ENCODE measurements around the gene DHCR24.

DHCR24 gene

DNA sequence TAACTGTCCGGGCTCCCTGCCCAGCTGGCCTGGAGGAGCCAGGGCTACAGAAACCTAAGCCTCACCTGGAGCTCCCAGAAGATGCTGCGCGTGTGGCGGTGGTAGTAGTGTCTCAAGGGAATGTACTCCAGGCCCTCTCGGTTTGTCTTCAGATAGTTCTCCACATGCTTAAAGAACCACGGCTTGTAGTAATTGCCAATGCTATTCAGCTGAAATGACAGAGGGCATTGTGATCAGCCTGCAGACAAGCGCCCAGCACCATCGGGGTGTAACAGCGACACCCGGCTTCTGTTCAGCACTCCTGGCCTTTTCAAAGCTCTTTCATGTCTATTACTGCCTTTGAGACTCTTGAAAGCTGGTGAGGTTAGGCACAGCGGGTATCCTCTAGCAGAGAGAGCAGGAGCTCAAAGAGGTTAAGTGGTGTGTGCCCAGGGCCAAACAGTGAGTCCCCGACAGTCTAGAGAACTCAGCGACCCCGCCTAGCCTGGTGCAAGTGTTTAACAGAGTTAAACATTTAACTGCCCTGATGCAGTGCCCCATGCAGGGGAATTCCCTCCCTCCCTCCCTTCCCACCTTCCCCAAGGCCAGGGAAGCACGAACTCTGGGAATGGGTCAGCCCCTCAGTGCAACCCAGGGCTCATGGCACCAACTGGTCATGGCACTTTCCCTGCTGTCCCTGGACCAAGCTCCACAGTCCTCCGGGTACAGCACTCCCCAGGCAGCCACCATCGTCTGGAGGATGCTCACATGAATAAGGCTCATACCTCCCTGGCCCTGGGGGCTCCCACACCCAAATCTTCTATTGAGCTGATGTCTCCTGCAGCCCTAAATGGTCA lies 21.5 kb downstream of the DHCR24 start:
- in situ Hi-C loops (cut with MboI; ENCODE audit: low sequenced_read_pairs): no loop called here

DNA sequence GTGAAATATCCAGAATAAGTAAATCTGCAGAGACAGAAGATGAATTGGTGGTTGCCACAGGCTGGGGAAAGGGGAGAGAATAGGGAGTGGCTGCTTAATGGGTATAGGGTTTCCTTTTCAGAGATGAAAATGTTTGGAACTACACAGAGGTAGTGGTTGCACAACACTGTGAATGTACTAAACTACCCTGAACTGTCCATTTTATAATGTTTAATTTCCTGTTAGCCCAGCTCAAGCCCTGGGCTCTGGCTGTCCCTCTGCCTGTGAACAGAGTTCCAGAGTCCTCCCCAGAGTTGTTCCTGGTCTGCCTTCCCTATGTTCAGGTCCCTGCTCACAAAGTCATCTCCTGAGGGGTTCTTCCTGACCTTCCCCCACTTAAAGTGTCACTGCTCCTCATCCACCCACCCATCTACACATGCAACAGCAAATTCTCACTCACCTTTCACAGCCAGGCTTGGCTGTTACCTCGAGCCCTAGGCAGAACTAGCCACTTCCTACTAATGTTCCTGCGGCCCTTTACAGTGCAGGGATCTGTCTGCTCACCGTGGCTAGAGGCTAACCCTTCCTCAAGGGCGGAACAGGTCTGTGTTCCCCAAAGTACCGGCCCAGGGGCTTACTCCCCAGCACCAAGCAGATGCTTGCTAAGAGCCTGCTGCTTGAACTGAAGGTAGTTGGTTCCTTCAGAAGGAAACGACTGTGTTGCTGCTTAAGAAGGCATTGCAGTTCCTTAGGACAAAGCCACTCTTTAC lies 22.4 kb downstream of the DHCR24 start:
- in situ Hi-C loops (cut with MboI; ENCODE audit: low sequenced_read_pairs): no loop called here

DNA sequence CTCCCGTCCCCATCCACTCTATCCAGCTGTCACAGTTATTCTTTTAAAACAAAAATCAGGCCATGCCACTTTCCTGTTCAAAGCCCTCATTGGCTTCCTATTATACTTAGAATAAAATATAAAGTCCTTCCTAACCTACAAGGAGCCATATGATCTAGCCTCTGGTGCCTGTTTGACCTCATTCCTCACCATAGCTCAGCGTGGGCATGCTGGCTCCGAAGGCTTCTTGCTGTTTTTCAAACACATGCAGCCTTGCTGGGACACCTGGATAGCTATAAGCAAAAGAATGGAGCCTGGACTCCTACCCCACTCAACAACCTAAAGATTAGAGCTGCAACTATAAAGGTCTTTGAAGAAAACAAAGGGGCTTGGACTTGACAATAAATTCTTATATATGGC lies 23.7 kb downstream of the DHCR24 start:
- in situ Hi-C loops (cut with MboI; ENCODE audit: low sequenced_read_pairs): no loop called here

DNA sequence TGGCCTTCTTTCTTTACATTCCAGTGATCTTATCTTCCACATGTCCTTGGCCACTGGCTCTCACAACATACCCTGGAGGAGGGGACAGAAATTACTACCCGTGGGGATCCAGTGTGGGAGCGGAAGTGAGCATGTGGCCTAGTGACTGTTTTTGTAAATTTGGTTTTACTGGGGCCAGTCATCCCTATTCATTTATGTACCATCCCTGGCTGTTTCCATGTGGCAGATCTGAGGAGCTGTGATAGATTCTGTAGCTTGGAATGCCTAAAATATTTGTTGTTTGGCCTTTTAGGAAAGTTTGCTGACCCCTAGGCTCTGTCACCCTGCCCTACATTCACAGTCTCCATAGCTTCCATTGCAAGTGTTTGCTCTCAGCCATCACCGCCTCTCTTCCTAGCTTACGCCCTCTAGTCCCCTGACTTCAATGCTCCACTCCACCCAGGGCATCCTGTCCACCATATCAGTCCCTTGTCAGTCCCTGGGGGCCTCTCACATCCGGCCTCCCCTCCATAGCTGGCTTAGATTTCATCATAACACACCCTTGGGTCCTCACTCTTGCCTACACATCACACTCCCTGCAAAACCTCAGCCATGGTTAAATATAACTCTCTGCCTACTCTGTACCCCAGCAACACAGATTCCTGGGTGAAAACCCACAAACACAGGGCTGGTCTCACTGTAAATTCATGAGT lies 25.8 kb downstream of the DHCR24 start:
- in situ Hi-C loops (cut with MboI; ENCODE audit: low sequenced_read_pairs): no loop called here

DNA sequence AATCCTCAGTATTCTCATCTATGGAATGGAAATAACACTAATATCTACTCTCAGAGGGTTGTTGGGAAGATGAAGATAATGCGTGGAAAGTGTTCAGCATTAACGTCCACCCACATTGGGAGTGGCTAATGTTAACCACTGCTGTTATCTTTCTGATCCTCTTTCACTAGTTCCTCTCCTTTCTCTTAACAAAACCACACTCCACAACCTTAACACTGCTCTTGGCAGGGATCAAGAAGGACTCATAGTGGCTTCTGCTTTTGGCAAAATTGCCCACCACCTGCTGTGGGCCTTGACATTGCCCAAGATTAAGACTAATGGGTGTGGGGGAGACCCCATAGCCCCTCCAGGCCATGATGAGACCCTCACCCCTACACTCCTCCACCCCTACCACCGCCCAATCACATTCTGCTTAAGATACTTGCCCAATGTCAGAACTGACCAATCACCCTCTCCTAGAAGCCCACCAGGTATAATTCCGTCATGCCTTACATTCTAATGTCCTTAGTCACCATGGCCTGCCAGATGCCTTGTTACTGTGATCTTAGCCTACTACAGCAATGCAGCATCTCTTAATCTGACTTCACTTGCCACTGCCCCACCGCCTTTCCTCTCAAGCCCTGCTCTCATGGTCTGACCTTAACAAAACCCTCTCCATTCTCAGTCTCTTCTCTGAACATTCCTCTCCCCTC lies 27.1 kb downstream of the DHCR24 start:
- in situ Hi-C loops (cut with MboI; ENCODE audit: low sequenced_read_pairs): no loop called here

DNA sequence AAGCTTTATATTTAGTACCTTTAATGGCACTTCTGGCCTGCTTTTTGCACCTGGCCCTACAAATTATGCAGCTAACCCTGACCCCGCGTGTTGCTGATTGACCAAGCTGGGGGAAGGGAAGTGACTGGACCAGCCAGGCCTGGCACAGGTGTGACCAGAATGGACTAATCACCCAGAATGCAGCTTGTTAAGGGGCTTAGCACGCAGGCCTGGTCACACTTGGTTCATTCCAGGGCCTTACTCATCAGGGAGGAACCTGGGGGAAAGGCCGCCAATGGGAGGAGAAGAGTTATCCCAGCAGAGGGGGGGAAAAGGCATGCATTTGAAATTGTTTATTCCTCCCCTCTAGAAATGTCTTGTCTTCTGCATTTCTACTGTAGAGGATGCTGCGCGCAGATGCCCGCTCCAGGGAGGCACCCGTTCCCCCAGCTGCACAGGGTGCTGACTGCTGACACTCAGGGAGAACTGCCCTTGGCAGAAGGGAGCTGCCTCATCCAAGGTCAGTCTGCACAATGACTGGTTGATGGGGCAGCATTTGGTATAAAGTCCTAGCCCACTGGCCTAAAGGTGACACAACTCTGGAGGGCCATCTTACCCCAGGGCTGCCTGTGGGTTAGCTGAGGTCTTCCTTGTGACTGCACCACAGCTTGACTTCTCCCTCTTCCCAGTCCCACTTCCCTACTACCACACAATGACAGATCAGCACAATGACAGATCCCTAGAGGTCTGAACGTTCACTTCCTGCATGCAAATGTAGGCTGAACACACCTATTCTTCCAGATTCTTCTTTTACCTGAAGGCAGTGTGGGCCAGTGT lies 29.0 kb downstream of the DHCR24 start:
- in situ Hi-C loops (cut with MboI; ENCODE audit: low sequenced_read_pairs): no loop called here

DNA sequence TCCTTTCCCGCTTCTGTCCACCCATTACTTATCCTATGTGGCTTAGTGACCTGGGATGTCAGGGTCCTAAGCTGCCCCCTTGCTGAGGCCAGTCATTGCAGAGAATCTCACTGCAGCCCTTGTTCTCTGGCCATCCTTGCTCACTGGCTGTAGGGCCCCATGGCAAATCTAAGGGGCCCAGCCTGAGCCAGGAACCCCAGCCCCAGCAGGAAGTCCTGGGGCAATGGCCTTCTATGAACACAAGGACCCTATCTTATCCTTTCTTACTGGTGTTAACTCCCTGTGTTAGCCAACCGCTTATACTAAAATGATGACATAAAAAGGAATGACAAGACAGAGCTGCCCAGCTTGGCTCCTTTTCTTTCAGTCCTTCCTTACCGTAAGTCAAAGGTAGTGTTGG lies 29.9 kb downstream of the DHCR24 start:
- in situ Hi-C loops (cut with MboI; ENCODE audit: low sequenced_read_pairs): no loop called here

DNA sequence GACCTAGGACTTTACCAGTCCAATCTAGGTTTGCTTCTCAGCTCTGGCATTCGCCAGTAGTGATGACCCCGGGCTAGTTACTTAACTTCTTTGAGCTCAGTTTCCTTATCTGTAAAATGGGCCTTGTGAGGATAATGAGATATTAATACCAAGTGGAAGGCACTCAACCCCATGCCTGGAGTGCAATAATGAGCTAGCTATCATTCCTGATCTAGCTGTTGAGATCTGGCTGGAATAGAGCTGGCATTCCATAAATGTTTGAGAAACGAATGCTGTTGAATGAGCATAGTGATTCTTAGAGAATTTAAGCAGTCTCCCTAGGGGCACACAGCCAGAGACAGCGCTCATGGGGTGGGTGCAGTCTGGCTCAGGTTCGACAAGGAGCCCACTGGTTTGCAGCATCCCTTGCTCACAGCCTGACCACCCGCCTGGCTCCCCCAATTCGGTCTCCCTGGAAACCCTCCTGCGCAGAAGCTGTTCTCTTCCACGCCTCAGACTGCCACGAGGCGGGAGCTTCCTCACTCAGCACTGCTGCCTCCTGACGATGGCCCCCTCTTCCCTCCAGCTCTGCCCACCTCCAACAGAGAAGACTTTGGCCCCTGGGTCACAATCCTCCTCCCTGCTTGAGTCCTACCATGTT lies 32.5 kb downstream of the DHCR24 start:
- in situ Hi-C loops (cut with MboI; ENCODE audit: low sequenced_read_pairs): no loop called here

DNA sequence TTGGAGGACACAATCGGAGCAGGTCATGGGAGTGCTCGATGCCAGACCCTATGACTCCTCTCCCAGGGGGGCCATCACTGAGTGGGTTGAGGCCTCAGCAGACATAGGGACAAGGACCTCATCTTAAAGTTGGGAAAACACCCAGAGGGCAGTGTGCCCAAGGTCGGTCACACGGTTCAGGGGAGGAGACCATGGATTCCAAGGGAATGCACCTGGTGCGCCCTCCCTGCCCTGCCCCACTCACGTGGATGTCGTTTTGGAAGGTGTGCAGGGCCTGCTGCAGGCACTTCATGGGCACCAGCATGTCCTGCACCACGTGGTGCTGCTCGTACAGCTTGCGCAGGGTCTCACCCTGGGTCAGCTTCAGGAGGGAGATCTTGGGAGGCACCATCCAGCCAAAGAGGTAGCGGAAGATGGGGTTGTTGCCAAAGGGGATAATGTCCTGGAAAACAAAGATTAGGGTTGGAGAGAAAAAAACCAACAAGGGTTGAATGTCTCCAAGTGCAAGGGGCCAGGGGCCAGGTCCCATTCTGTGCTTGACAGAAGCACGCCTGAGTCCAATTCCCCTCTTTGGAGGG lies 33.1 kb downstream of the DHCR24 start:
- in situ Hi-C loops (cut with MboI; ENCODE audit: low sequenced_read_pairs): no loop called here

DNA sequence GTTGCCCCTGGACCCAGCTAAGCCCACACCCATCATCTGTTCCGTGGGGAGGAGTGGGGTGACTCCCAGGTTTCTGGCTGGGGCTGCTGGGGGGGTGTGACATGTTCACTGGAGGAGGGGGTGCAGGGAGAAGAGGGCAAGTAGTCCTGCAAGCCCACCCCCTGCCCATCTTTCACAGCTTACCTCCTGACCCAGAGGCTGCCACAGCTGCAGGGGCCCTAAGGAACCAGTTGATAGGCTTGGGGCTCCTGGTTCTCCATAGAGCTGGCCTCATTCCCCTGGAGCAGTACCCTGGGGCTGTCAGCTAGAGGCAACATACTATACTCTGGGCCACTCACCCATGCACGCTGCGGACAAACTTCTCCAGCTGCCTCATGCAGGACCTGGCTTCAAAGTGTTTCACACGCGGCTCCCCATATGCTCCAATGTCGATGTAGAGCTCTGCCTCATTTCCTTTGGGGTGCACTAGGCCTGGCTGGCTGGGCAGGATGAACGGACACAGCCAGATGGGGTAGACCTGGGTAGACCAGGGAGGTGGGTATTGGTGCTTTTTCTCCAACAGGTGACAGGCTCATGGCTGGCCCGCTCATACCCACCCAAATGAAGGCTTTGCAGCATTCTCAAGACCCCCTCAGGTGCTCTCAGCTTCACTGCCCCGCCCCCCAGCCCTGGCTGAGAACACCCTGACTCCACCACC lies 33.8 kb downstream of the DHCR24 start:
- in situ Hi-C loops (cut with MboI; ENCODE audit: low sequenced_read_pairs): no loop called here

DNA sequence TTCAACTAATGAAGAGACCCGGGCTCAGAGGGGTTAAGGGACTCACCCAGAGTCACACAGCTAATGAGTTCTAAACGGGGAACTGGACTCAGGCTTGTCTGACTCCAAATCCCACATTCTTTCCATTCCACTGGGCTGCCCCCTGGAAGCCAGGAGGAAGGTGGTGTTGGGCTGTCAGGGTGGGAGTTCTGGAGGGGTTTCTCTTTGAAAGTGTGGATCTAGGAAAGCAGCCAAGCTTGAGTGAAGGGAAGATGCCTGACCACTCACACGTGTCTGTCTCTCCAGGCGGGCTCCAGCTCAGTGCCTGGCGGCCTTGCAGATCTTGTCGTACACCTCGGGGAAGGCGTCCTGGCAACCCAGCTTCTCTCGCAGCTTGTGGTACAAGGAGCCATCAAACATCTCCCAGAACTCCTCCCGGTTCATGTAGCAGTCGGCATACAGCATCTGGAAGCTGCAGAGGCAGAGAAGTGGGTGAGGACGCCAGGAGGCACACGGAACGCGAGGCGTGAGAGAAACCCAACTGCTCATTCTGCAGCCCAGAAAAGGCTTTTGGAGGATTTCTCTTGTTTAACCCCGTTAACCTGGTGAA lies 35.0 kb downstream of the DHCR24 start:
- in situ Hi-C loops (cut with MboI; ENCODE audit: low sequenced_read_pairs): no loop called here

DNA sequence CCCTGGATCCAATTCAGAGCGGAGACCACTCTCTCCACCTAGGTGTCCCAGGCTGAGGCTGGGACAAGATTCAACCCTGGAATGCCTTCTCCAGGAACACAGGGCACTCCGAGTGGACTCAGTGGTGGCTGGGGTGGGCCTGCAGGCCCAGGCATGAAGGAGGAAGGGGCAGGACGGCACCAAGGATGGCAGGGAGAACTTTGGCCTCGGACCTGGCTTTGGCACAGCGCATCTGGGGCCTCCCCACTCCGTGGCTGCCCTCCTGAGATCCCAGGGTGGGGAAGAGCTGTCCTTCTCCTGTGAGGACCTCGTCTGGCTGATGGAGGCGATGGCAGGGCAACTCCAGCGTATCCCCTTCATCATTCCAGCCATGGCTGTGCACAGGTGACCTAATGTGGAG lies 35.6 kb downstream of the DHCR24 start:
- in situ Hi-C loops (cut with MboI; ENCODE audit: low sequenced_read_pairs): no loop called here

DNA sequence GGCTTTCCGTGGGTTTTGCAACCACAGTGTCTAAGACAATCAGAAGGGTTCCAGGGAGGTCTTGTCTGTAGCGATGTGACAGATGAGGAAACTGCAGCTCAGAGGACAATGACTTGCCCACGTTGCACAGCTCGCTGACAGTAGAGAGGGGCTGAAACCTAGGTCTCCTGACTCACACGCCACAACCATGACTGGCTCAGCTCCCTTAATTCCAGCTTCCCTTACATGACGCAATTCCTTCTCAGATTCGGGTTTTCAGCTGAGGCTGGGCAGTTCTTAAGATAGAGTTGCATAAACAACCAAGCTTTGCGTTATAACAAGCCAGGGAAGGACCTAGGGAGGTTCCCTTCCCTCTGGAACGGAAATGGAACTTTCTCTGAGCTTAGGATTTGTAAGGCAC lies 36.3 kb downstream of the DHCR24 start:
- in situ Hi-C loops (cut with MboI; ENCODE audit: low sequenced_read_pairs): no loop called here

DNA sequence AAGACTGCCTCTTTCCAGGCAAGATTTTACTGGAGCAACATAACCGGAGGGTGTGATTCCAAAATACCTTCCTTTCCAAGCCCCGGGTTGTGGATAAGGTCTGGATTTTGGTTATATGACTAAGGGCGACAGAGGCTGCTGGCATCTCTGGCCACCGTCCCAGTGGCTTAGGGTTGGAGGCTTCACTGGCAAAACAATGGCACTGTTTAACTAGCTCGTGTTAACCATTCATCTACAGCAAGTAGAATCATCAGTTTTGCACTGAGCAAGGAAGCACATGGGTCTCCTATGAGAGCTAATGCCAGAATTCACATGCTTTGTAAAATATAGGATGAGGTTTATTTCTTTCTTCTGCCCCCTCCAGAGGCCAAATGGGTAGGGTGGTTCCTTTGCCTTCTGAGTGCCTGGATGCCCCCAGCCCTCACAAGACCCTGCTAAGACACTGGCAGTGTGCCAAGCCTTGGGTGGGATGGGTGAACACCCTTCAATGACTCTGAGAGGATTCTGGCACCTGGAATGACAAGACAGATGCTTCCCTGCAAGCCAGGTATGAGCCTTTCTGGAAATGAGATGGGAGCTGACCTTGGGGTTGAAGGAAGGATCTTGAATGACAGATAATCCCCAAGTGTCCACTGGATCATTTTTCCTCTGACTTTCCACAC lies 36.8 kb downstream of the DHCR24 start:
- in situ Hi-C loops (cut with MboI; ENCODE audit: low sequenced_read_pairs): no loop called here

DNA sequence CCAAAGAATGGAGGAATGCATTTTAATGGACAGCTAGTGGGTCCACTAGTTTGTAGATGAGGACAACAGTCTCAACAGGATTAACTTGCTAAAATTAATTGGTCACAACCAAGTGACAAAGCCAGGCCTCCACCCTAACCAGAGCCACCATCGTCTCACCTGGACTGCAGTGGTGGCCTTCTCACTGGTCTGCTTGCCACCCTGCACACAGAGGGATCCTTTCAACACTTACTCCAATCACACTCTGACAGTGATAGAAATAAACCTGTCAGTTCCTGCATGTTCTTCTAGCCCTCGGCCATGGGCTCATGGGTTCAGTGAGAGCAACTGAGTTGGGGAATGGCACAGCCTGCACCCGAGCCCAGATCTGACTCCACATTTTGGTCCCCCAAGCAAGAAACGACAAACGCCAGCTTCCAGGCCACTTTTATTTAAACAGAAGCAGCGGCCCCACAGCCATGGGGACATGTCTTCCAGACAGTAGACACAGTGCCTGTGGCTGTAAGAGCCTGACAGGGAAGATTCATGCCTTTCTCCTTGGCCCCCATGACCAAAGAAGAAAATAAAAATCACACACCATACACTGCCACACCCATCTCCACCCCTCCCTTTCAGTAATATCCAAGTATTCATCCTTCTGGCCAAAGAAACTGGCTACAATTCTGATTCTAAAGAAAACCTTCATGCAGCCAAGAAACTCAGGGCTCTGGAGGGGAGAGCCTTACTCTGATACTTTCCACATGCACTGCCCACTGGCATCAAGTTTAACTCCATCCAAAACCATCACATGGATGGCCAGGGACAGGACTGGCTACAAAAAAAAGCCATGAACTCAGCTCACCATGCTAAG lies 37.6 kb downstream of the DHCR24 start:
- in situ Hi-C loops (cut with MboI; ENCODE audit: low sequenced_read_pairs): no loop called here

DNA sequence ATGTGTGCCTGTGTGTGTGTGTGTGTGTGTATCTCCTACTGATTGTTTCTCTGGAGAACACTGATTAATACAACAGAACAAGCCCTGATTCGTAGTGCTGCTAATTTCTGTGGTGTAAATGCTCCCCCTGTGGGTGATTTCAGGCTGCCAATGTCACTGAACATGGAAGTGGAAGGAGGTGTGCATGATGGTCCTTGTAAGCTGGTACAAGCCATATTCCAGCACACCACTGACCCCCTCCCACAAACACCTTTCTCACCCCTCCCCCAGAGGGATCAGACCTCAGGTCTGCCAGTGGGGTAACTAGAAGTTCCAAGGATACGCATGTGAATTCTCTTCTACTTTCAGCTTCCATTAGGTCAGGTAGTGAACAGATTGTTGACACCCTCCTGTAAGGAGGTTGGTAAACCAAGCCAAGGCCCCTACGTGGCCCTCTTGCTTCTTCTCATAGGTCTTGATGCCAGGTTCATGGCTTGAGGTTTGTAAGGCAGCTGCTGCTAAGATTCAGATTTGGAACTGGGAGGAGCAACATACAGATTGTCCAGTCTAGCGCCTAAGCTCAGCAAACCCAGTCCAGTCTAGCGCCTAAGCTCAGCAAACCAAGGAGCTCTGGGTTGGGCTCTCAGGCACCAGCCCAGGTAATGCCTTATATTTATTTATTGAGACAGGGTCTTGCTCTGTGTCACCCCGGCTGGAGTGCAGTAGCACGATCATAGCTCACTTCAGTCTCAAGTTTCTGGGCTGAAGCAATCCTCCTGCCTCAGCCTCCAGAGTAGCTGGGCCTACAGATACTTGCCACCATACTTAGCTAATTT lies 38.7 kb downstream of the DHCR24 start:
- in situ Hi-C loops (cut with MboI; ENCODE audit: low sequenced_read_pairs): no loop called here
